ENCODE measurements around the gene PRKCE. TPM values are rescaled to one million over a fixed set of nuclear protein-coding genes. Genes with fewer than 3 reads are reported as not detected.

Gene PRKCE
- polyA plus RNA-seq, 1 experiment: 16.7 TPM

- Histone ChIP-seq H3K4me3 (ENCODE audit: low read depth, low read length) (no peak overlapping the region), H3K9me3 (ENCODE audit: control insufficient read depth, insufficient read depth, low read length) (no peaks in the 10 kb centered on the region), H3K27me3 (ENCODE audit: control insufficient read depth, insufficient read depth, low read length) (no peaks in the 10 kb centered on the region), H3K27ac (ENCODE audit: low read depth, low read length) (no peak overlapping the region)
- TF ChIP-seq, protein P1, sequence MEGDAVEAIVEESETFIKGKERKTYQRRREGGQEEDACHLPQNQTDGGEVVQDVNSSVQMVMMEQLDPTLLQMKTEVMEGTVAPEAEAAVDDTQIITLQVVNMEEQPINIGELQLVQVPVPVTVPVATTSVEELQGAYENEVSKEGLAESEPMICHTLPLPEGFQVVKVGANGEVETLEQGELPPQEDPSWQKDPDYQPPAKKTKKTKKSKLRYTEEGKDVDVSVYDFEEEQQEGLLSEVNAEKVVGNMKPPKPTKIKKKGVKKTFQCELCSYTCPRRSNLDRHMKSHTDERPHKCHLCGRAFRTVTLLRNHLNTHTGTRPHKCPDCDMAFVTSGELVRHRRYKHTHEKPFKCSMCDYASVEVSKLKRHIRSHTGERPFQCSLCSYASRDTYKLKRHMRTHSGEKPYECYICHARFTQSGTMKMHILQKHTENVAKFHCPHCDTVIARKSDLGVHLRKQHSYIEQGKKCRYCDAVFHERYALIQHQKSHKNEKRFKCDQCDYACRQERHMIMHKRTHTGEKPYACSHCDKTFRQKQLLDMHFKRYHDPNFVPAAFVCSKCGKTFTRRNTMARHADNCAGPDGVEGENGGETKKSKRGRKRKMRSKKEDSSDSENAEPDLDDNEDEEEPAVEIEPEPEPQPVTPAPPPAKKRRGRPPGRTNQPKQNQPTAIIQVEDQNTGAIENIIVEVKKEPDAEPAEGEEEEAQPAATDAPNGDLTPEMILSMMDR (IDR thresholded peaks at IDR 0.05; ENCODE audit: low read depth, low read length): no peak
- no peak for DNase-seq (ENCODE audit: low read depth, low spot score)
- ChIA-PET CTCF (interaction anchor here (0.7 to 1.1 kb wide), 2 partner anchors 43 to 73 kb away, joined by 3 to 4 read pairs; no protein-coding TSS in a partner anchor), POLR2A (no interaction called here)
Observed at GRCh38 chr2:46135228-46135855, 483.9 kb downstream of the PRKCE start.

DNA sequence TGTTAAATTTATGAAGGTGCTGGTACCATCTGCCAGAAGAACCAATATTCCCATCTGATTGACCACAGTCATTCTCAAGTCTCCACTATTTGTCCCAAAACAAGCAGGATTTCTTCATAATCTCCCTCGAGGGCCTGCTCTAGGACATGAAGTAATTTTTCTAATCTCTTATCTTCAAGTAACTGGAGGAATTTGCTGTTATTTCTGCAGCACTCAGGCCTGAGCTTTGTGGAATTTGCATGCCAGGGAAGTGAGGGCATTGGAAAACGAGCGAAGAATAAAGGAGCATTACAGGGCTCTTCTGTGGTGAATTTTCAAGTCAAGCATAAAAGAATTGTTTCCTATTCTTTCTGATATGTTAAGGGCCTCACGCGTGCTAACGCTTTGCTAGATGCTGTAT is 484.5 kb downstream of the PRKCE start:
- no peak for DNase-seq (ENCODE audit: low read depth, low spot score)
- no peak overlapping the region for H3K4me3 ChIP-seq (ENCODE audit: low read depth, low read length)
- H3K27ac ChIP-seq (ENCODE audit: low read depth, low read length): no peak overlapping the region
- CTCF ChIA-PET: interaction anchor here (0.7 to 1.1 kb wide), 2 partner anchors 43 to 73 kb away, joined by 3 to 4 read pairs; no protein-coding TSS in a partner anchor
- H3K9me3 ChIP-seq (ENCODE audit: control insufficient read depth, insufficient read depth, low read length): no peaks in the 10 kb centered on the region
- POLR2A ChIA-PET: no interaction called here
- TF ChIP-seq, protein P1 (IDR thresholded peaks at IDR 0.05; ENCODE audit: low read depth, low read length): no peak
- no peaks in the 10 kb centered on the region for H3K27me3 ChIP-seq (ENCODE audit: control insufficient read depth, insufficient read depth, low read length)

GRCh38 chr2:46136481-46136880 is 485.0 kb downstream of the PRKCE start:
- Histone ChIP-seq H3K27me3 (ENCODE audit: control insufficient read depth, insufficient read depth, low read length) (no peaks in the 10 kb centered on the region), H3K27ac (ENCODE audit: low read depth, low read length) (no peak overlapping the region), H3K9me3 (ENCODE audit: control insufficient read depth, insufficient read depth, low read length) (no peaks in the 10 kb centered on the region), H3K4me3 (ENCODE audit: low read depth, low read length) (no peak overlapping the region)
- TF ChIP-seq, protein P1 (IDR thresholded peaks at IDR 0.05; ENCODE audit: low read depth, low read length): no peak
- DNase-seq (ENCODE audit: low read depth, low spot score): no peak
- CTCF ChIA-PET: no interaction called here
- POLR2A ChIA-PET: no interaction called here

GRCh38 chr2:46136953-46137352 is 485.5 kb downstream of the PRKCE start:
- POLR2A ChIA-PET: no interaction called here
- TF ChIP-seq, protein P1 (IDR thresholded peaks at IDR 0.05; ENCODE audit: low read depth, low read length): no peak
- CTCF ChIA-PET: no interaction called here
- Histone ChIP-seq H3K9me3 (ENCODE audit: control insufficient read depth, insufficient read depth, low read length) (no peaks in the 10 kb centered on the region), H3K4me3 (ENCODE audit: low read depth, low read length) (no peak overlapping the region), H3K27ac (ENCODE audit: low read depth, low read length) (no peak overlapping the region), H3K27me3 (ENCODE audit: control insufficient read depth, insufficient read depth, low read length) (no peaks in the 10 kb centered on the region)
- DNase-seq (ENCODE audit: low read depth, low spot score): no peak

GRCh38 chr2:46142546-46143428 is 491.3 kb downstream of the PRKCE start:
- TF ChIP-seq, protein P1 (IDR thresholded peaks at IDR 0.05; ENCODE audit: low read depth, low read length): no peak
- Histone ChIP-seq H3K27me3 (ENCODE audit: control insufficient read depth, insufficient read depth, low read length) (no peaks in the 10 kb centered on the region), H3K9me3 (ENCODE audit: control insufficient read depth, insufficient read depth, low read length) (no peaks in the 10 kb centered on the region), H3K27ac (ENCODE audit: low read depth, low read length) (no peak overlapping the region), H3K4me3 (ENCODE audit: low read depth, low read length) (no peak overlapping the region)
- ChIA-PET POLR2A (no interaction called here), CTCF (no interaction called here)
- DNase-seq (ENCODE audit: low read depth, low spot score): no peak
